Brain microvascular endothelial cell (primary cell): Measurements from ENCODE around the gene FOXC1.

Experiments used
- DNase-seq: peaks from one replicate; pipeline ENCODE4 v3.0.0-alpha.2; 2020
- H3K27ac ChIP-seq: fragments of 250-450 bp; sonication (Bioruptor Pico); 2 replicates; pipeline ENCODE4 v1.5.1; 2020; ENCODE audit warnings: mild to moderate bottlenecking, moderate library complexity
- H3K27me3 ChIP-seq: fragments of 250-450 bp; sonication (Bioruptor Pico); replicated peaks from 2 replicates; pipeline ENCODE4 v1.5.1; 2020; ENCODE audit warnings: mild to moderate bottlenecking
- H3K36me3 ChIP-seq: fragments of 250-450 bp; sonication (Bioruptor Pico); replicated peaks from 2 replicates; pipeline ENCODE4 v1.5.1; 2020; ENCODE audit warnings: mild to moderate bottlenecking
- H3K4me3 ChIP-seq: 2 replicates; pipeline ENCODE4 v1.5.1; 2011; ENCODE audit warnings: low read depth, mild to moderate bottlenecking, control low read depth, low read length, moderate library complexity
- in situ Hi-C: cut with HindIII; loops from 2 replicates; pipeline ENCODE4 v1.10.0; 2017; ENCODE audit warnings: low sequenced_read_pairs, low pct_ligation_motif_present
- TF ChIP-seq, protein P1 (sequence below): IDR thresholded peaks from 2 replicates; pipeline ENCODE4 v1.5.1; 2011; ENCODE audit warnings: low read depth, mild to moderate bottlenecking, moderate library complexity, low read length, control low read depth, inconsistent platforms; ENCODE audit errors: missing control alignments

FOXC1 gene

DNA sequence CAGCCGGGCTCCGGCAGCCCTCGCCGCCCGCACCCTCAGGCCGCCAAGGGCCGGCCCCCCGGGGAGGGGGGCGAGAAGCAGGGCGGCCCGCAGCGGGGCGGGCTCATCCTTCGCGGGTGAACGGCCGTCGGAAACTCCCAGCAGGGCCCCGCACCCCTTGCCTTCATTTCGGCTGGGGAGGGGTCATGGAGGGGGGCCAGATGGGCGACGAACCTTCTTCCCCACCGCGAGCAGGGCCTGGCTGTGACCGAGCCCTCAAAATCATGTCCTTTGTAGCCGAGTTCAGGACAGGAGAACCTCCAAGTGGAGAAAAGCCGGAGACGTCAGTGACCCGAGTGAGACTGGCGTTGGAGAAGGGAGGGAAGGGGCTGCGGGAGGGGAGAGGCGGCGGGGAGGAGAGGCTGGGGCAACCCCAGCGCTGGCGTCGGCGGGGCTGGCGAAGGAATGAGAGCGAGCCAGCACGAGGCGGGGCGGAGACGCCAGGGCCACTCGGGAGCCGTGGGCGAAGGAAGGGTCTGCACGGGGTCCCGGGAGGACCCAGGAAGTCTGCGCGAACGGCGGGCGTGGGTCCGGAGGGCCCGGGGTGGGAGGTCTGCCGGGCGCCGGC lies 571 bp upstream of the FOXC1 start:
- H3K27ac ChIP-seq, result no peak overlapping the region
- H3K4me3 ChIP-seq, result peak overlapping the region; percentile 42
- peaks cover 48% of the 10 kb centered on the region for H3K27me3 ChIP-seq
- TF ChIP-seq, protein P1, sequence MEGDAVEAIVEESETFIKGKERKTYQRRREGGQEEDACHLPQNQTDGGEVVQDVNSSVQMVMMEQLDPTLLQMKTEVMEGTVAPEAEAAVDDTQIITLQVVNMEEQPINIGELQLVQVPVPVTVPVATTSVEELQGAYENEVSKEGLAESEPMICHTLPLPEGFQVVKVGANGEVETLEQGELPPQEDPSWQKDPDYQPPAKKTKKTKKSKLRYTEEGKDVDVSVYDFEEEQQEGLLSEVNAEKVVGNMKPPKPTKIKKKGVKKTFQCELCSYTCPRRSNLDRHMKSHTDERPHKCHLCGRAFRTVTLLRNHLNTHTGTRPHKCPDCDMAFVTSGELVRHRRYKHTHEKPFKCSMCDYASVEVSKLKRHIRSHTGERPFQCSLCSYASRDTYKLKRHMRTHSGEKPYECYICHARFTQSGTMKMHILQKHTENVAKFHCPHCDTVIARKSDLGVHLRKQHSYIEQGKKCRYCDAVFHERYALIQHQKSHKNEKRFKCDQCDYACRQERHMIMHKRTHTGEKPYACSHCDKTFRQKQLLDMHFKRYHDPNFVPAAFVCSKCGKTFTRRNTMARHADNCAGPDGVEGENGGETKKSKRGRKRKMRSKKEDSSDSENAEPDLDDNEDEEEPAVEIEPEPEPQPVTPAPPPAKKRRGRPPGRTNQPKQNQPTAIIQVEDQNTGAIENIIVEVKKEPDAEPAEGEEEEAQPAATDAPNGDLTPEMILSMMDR, result no peak
- in situ Hi-C loops, result loop anchor here (25.0 kb wide), 2 partner anchors 503 to 753 kb away; no protein-coding TSS in a partner anchor
- H3K36me3 ChIP-seq, result no peaks in the 10 kb centered on the region
- no peak for DNase-seq

DNA sequence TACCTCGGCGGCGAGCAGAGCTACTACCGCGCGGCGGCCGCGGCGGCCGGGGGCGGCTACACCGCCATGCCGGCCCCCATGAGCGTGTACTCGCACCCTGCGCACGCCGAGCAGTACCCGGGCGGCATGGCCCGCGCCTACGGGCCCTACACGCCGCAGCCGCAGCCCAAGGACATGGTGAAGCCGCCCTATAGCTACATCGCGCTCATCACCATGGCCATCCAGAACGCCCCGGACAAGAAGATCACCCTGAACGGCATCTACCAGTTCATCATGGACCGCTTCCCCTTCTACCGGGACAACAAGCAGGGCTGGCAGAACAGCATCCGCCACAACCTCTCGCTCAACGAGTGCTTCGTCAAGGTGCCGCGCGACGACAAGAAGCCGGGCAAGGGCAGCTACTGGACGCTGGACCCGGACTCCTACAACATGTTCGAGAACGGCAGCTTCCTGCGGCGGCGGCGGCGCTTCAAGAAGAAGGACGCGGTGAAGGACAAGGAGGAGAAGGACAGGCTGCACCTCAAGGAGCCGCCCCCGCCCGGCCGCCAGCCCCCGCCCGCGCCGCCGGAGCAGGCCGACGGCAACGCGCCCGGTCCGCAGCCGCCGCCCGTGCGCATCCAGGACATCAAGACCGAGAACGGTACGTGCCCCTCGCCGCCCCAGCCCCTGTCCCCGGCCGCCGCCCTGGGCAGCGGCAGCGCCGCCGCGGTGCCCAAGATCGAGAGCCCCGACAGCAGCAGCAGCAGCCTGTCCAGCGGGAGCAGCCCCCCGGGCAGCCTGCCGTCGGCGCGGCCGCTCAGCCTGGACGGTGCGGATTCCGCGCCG lies 994 bp downstream of the FOXC1 start:
- no peak for DNase-seq
- no peaks in the 10 kb centered on the region for H3K36me3 ChIP-seq
- in situ Hi-C loops, result loop anchor here (25.0 kb wide), 2 partner anchors 502 to 752 kb away; no protein-coding TSS in a partner anchor
- TF ChIP-seq, protein P1, result no peak
- peak overlapping the region; percentile 55 for H3K27ac ChIP-seq
- H3K4me3 ChIP-seq, result peak overlapping the region; percentile 59
- H3K27me3 ChIP-seq, result peaks cover 36% of the 10 kb centered on the region

DNA sequence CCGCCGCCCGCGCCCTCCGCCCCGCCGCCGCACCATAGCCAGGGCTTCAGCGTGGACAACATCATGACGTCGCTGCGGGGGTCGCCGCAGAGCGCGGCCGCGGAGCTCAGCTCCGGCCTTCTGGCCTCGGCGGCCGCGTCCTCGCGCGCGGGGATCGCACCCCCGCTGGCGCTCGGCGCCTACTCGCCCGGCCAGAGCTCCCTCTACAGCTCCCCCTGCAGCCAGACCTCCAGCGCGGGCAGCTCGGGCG lies 1.5 kb downstream of the FOXC1 start:
- in situ Hi-C loops, result loop anchor here (25.0 kb wide), 2 partner anchors 501 to 751 kb away; no protein-coding TSS in a partner anchor
- Histone ChIP-seq H3K4me3 (peak overlapping the region; percentile 59), H3K27ac (no peak overlapping the region), H3K36me3 (no peaks in the 10 kb centered on the region), H3K27me3 (peaks cover 31% of the 10 kb centered on the region)
- TF ChIP-seq, protein P1, result peak; percentile 29
- no peak for DNase-seq

DNA sequence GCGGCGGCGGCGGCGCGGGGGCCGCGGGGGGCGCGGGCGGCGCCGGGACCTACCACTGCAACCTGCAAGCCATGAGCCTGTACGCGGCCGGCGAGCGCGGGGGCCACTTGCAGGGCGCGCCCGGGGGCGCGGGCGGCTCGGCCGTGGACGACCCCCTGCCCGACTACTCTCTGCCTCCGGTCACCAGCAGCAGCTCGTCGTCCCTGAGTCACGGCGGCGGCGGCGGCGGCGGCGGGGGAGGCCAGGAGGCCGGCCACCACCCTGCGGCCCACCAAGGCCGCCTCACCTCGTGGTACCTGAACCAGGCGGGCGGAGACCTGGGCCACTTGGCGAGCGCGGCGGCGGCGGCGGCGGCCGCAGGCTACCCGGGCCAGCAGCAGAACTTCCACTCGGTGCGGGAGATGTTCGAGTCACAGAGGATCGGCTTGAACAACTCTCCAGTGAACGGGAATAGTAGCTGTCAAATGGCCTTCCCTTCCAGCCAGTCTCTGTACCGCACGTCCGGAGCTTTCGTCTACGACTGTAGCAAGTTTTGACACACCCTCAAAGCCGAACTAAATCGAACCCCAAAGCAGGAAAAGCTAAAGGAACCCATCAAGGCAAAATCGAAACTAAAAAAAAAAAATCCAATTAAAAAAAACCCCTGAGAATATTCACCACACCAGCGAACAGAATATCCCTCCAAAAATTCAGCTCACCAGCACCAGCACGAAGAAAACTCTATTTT lies 2.0 kb downstream of the FOXC1 start:
- no peaks in the 10 kb centered on the region for H3K36me3 ChIP-seq
- peak overlapping the region; percentile 52 for H3K27ac ChIP-seq
- H3K4me3 ChIP-seq, result peak overlapping the region; percentile 65
- TF ChIP-seq, protein P1, result no peak
- DNase-seq, result no peak
- H3K27me3 ChIP-seq, result peaks cover 26% of the 10 kb centered on the region
- in situ Hi-C loops, result loop anchor here (25.0 kb wide), 2 partner anchors 501 to 751 kb away; no protein-coding TSS in a partner anchor

DNA sequence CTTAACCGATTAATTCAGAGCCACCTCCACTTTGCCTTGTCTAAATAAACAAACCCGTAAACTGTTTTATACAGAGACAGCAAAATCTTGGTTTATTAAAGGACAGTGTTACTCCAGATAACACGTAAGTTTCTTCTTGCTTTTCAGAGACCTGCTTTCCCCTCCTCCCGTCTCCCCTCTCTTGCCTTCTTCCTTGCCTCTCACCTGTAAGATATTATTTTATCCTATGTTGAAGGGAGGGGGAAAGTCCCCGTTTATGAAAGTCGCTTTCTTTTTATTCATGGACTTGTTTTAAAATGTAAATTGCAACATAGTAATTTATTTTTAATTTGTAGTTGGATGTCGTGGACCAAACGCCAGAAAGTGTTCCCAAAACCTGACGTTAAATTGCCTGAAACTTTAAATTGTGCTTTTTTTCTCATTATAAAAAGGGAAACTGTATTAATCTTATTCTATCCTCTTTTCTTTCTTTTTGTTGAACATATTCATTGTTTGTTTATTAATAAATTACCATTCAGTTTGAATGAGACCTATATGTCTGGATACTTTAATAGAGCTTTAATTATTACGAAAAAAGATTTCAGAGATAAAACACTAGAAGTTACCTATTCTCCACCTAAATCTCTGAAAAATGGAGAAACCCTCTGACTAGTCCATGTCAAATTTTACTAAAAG lies 2.7 kb downstream of the FOXC1 start:
- Histone ChIP-seq H3K27ac (peak overlapping the region; percentile 52), H3K4me3 (peak overlapping the region; percentile 65), H3K27me3 (peaks cover 19% of the 10 kb centered on the region), H3K36me3 (no peaks in the 10 kb centered on the region)
- in situ Hi-C loops, result loop anchor here (25.0 kb wide), 2 partner anchors 500 to 750 kb away; no protein-coding TSS in a partner anchor
- no peak for DNase-seq
- TF ChIP-seq, protein P1, result no peak
